RWPE2 (cell line): ENCODE measurements around the gene NHS.

Experiments used
- ATAC-seq: fragments of 200-7000 bp; cut with Tn5 transposase; 3 replicates; pipeline ENCODE4 v1.9.1; 2021; ENCODE audit warnings: low read depth
- DNase-seq: peaks from one replicate; pipeline ENCODE4 v3.0.0-alpha.2; 2020; ENCODE audit warnings: low spot score
- H3K27ac ChIP-seq: fragments of 450-650 bp; 2 replicates; pipeline ENCODE4 v1.5.1; 2017; ENCODE audit warnings: mild to moderate bottlenecking; ENCODE audit not compliant: poor library complexity, severe bottlenecking
- H3K27me3 ChIP-seq: fragments of 250-450 bp; sonication (Bioruptor Pico); 2 replicates; pipeline ENCODE4 v1.5.1; 2021; ENCODE audit warnings: mild to moderate bottlenecking, moderate library complexity; ENCODE audit not compliant: insufficient read depth, poor library complexity, severe bottlenecking
- H3K36me3 ChIP-seq: fragments of 250-450 bp; sonication (Bioruptor Pico); 2 replicates; pipeline ENCODE4 v1.5.1; 2020; ENCODE audit warnings: low read depth, mild to moderate bottlenecking, moderate library complexity
- H3K4me1 ChIP-seq: fragments of 250-450 bp; sonication (Bioruptor Pico); 2 replicates; pipeline ENCODE4 v1.5.1; 2021; ENCODE audit warnings: mild to moderate bottlenecking, moderate library complexity; ENCODE audit not compliant: insufficient read depth, poor library complexity, severe bottlenecking
- H3K4me3 ChIP-seq: fragments of 250-450 bp; sonication (Bioruptor Pico); 2 replicates; pipeline ENCODE4 v1.5.1; 2021; ENCODE audit warnings: mild to moderate bottlenecking, moderate library complexity; ENCODE audit not compliant: severe bottlenecking
- H3K9me3 ChIP-seq: fragments of 250-450 bp; sonication (Bioruptor Pico); 2 replicates; pipeline ENCODE4 v1.5.1; 2021; ENCODE audit warnings: mild to moderate bottlenecking, moderate library complexity; ENCODE audit not compliant: severe bottlenecking
- TF ChIP-seq, protein P1 (sequence below): fragments of 450-650 bp; IDR thresholded peaks from one replicate; pipeline ENCODE4 v1.5.1; 2017; ENCODE audit warnings: mild to moderate bottlenecking, moderate library complexity; ENCODE audit not compliant: poor library complexity, severe bottlenecking

NHS gene

DNA sequence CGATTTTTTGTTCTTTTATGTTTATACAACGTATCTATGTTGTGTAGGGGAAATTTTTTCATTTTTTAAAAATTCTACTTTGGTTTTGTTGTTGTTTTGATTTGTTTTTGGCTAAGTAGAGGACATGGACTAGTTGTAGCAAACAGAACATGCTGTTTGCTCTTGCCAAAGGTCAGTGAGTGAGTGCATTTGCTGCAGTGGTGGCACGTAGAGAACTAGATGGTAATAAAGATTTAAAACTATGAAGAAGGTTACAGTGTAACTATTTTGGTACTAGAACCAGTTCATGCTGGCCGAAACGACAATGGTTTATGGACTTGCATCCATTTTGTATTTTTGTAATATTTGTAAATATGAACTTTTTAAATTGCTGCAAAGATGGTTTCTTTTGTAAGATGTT, 360.4 kb downstream of the NHS start:
- DNase-seq (no peak), ATAC-seq (no peak)
- Histone ChIP-seq H3K4me1 (no peaks in the 10 kb centered on the region), H3K27me3 (no peaks in the 10 kb centered on the region), H3K36me3 (no peaks in the 10 kb centered on the region), H3K9me3 (no peaks in the 10 kb centered on the region), H3K27ac (no peak overlapping the region), H3K4me3 (no peak overlapping the region)
- TF ChIP-seq, protein P1, sequence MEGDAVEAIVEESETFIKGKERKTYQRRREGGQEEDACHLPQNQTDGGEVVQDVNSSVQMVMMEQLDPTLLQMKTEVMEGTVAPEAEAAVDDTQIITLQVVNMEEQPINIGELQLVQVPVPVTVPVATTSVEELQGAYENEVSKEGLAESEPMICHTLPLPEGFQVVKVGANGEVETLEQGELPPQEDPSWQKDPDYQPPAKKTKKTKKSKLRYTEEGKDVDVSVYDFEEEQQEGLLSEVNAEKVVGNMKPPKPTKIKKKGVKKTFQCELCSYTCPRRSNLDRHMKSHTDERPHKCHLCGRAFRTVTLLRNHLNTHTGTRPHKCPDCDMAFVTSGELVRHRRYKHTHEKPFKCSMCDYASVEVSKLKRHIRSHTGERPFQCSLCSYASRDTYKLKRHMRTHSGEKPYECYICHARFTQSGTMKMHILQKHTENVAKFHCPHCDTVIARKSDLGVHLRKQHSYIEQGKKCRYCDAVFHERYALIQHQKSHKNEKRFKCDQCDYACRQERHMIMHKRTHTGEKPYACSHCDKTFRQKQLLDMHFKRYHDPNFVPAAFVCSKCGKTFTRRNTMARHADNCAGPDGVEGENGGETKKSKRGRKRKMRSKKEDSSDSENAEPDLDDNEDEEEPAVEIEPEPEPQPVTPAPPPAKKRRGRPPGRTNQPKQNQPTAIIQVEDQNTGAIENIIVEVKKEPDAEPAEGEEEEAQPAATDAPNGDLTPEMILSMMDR: no peak

- Histone ChIP-seq H3K36me3 (no peaks in the 10 kb centered on the region), H3K4me3 (peak overlapping the region; percentile 31), H3K9me3 (no peaks in the 10 kb centered on the region), H3K27me3 (no peaks in the 10 kb centered on the region), H3K27ac (peak overlapping the region; percentile 31), H3K4me1 (no peaks in the 10 kb centered on the region)
- no peak for DNase-seq
- TF ChIP-seq, protein P1: no peak
- no peak for ATAC-seq
These were observed 361.5 kb downstream of the NHS start for GRCh38 chrX:17736478-17736855.

- ATAC-seq: peak; percentile 93
- H3K36me3 ChIP-seq: no peaks in the 10 kb centered on the region
- TF ChIP-seq, protein P1: no peak
- DNase-seq: peak; percentile 95
- peak within 1 kb of the TSS; percentile 76 for H3K27ac ChIP-seq
- H3K4me1 ChIP-seq: no peaks in the 10 kb centered on the region
- no peaks in the 10 kb centered on the region for H3K27me3 ChIP-seq
- H3K4me3 ChIP-seq: peak within 1 kb of the TSS; percentile 83
- no peaks in the 10 kb centered on the region for H3K9me3 ChIP-seq
These were observed 362.1 kb downstream of the NHS start, which contains the start of gene SCML1 for GRCh38 chrX:17736856-17737709. TSS of gene SCML1 (plus strand) at chrX:17737493. CDS start at chrX:17744187, 6,694 bp downstream.

DNA sequence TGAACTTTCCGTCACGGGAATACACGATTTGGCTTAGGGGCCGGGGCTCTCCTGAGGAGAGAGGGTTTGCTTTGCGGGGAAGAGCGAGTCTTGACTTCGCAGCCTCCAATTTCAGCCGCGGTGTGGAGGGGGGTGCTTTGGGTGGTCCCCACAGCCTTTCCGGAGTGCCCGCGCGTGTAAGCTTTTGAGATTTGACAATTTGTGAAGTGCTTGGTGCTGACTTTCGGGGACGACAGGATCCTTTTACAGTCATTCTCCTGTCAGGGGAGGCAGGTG, 362.6 kb downstream of the NHS start:
- peak overlapping the region; percentile 76 for H3K27ac ChIP-seq
- H3K4me3 ChIP-seq: peak overlapping the region; percentile 83
- DNase-seq (no peak), ATAC-seq (no peak; the same call in 2 of the 3 replicates)
- H3K27me3 ChIP-seq: no peaks in the 10 kb centered on the region
- no peaks in the 10 kb centered on the region for H3K9me3 ChIP-seq
- TF ChIP-seq, protein P1: no peak
- H3K36me3 ChIP-seq: no peaks in the 10 kb centered on the region
- H3K4me1 ChIP-seq: no peaks in the 10 kb centered on the region

GRCh38 chrX:17737986-17738713, 363.1 kb downstream of the NHS start:
- Histone ChIP-seq H3K36me3 (no peaks in the 10 kb centered on the region), H3K27me3 (no peaks in the 10 kb centered on the region), H3K4me3 (peak overlapping the region; percentile 83), H3K9me3 (no peaks in the 10 kb centered on the region), H3K4me1 (no peaks in the 10 kb centered on the region), H3K27ac (peak overlapping the region; percentile 76)
- ATAC-seq (peak; percentile 41; the same call in 1 of the 3 replicates), DNase-seq (no peak)
- TF ChIP-seq, protein P1: no peak
